IPS-NIHi11 (cell line): Measurements from ENCODE around the gene STAT3.

Experiments
- DNase-seq: peaks from one replicate; pipeline ENCODE4 v3.0.0; 2012; ENCODE audit warnings: mixed read lengths, low spot score

The STAT3 gene

GRCh38 chr17:42294469-42295398, 93.5 kb downstream of the STAT3 start:
- DNase-seq, result no peak

GRCh38 chr17:42291129-42291528, 97.1 kb downstream of the STAT3 start:
- no peak for DNase-seq

- no peak for DNase-seq
Observed at GRCh38 chr17:42290577-42290976, 97.7 kb downstream of the STAT3 start.

- DNase-seq, result no peak
Observed at GRCh38 chr17:42289611-42290181, 98.5 kb downstream of the STAT3 start.

- DNase-seq, result peak; percentile 64
Observed at GRCh38 chr17:42288803-42289610, 99.2 kb downstream of the STAT3 start.

GRCh38 chr17:42287977-42288802, 100.1 kb downstream of the STAT3 start, which contains the start of gene STAT5A:
TSS of gene STAT5A (plus strand) at chr17:42288498. CDS start at chr17:42289412, 914 bp downstream.
- DNase-seq, result peak; percentile 91

GRCh38 chr17:42287305-42287976, 100.8 kb downstream of the STAT3 start:
- DNase-seq, result no peak

GRCh38 chr17:42286411-42287221, 101.6 kb downstream of the STAT3 start:
- DNase-seq, result no peak

GRCh38 chr17:42285346-42286050, 102.7 kb downstream of the STAT3 start:
- no peak for DNase-seq

- DNase-seq, result no peak
Observed at GRCh38 chr17:42284566-42284965, 103.7 kb downstream of the STAT3 start.

- DNase-seq, result no peak
Observed at GRCh38 chr17:42284024-42284369, 104.2 kb downstream of the STAT3 start.

- no peak for DNase-seq
Observed at GRCh38 chr17:42283241-42284023, 104.8 kb downstream of the STAT3 start.

- no peak for DNase-seq
Observed at GRCh38 chr17:42282478-42283080, 105.7 kb downstream of the STAT3 start.

- no peak for DNase-seq
Observed at GRCh38 chr17:42281571-42282096, 106.6 kb downstream of the STAT3 start.

- no peak for DNase-seq
Observed at GRCh38 chr17:42279776-42280630, 108.2 kb downstream of the STAT3 start.

GRCh38 chr17:42277342-42277712, 110.9 kb downstream of the STAT3 start:
- no peak for DNase-seq
